BE2C (cell line): ENCODE data around the gene PCDHGA4.
"Not testable (repeated sequence)": the region's sequence is repeated elsewhere in the genome, so short reads cannot be mapped to it uniquely, and the experiment has no call there.

Source experiments
- DNase-seq: peaks from one replicate; pipeline ENCODE4 v3.0.0-alpha.2; 2020
- H3K27me3 ChIP-seq: fragments of 250-450 bp; sonication (Bioruptor Pico); 2 replicates; pipeline ENCODE4 v1.5.1; 2020; ENCODE audit warnings: mild to moderate bottlenecking
- H3K36me3 ChIP-seq: fragments of 250-450 bp; sonication (Bioruptor Pico); 2 replicates; pipeline ENCODE4 v1.5.1; 2020; ENCODE audit warnings: mild to moderate bottlenecking
- H3K4me1 ChIP-seq: fragments of 250-450 bp; sonication (Bioruptor Pico); 2 replicates; pipeline ENCODE4 v1.5.1; 2020
- H3K4me3 ChIP-seq: 2 replicates; pipeline ENCODE4 v1.5.1; 2011; ENCODE audit warnings: low read depth, low read length
- H3K9me3 ChIP-seq: fragments of 250-450 bp; sonication (Bioruptor Pico); 2 replicates; pipeline ENCODE4 v1.5.1; 2020
- TF ChIP-seq, protein P1 (sequence below): IDR thresholded peaks from 2 replicates; pipeline ENCODE4 v1.5.1; 2012; ENCODE audit warnings: mild to moderate bottlenecking, low read depth, low read length

Gene PCDHGA4

DNA sequence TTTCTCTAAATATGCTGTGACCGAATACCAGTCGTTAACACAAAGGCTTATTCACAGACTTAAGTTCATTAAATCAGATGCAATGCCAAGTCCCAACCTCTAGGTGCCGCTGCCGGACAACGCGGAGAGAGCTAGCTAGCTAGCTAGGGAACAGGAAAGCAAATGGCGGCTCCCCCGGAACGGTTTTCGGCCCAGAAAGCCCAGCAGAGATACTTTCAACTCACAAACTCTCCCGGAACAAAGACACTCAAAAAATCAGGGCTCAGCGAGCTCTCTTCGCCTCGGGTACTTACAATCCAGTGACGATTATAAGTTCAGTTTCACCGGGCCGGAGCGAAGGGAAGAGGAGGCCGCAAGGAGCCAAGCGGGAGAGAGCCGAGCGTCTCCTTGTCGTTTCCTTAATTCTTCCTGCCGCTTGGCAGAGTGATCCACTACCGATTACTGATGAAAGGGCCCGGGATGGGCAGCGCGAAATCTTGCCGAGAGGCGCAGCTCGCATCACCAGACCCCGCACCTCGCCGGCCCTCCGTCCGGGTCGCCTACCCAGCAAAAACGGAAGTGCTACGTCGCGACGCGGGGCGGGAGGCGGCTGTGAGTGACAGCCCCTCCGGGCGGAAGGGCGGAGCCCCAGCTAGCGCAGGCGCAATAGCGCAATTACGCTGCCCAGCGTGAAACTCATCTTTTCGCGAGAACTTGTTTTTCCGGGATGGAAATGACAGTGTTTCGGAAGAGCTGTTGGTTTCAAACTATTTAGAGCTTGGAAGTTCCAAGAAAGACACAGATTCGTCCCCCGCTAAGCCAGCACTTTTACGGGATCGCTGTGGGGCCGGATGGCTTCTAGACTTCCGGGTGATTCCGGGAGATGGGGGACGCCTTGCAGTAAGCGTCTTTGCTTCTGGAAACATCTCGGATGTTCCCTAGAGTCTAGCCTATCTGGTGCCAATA is 34.3 kb upstream of the PCDHGA4 start, which contains the start of gene TAF7:
Gene TAF7, minus strand, starts transcription at position 560 of the 945 bp plus-strand sequence. CDS start 740 bp downstream, outside the sequence.
- DNase-seq: peak; percentile 96
- Histone ChIP-seq H3K36me3 (peaks cover 45% of the 10 kb centered on the region), H3K4me1 (no peaks in the 10 kb centered on the region), H3K4me3 (peak within 1 kb of the TSS; percentile 100), H3K27me3 (no peaks in the 10 kb centered on the region), H3K9me3 (peaks cover 11% of the 10 kb centered on the region)
- TF ChIP-seq, protein P1, sequence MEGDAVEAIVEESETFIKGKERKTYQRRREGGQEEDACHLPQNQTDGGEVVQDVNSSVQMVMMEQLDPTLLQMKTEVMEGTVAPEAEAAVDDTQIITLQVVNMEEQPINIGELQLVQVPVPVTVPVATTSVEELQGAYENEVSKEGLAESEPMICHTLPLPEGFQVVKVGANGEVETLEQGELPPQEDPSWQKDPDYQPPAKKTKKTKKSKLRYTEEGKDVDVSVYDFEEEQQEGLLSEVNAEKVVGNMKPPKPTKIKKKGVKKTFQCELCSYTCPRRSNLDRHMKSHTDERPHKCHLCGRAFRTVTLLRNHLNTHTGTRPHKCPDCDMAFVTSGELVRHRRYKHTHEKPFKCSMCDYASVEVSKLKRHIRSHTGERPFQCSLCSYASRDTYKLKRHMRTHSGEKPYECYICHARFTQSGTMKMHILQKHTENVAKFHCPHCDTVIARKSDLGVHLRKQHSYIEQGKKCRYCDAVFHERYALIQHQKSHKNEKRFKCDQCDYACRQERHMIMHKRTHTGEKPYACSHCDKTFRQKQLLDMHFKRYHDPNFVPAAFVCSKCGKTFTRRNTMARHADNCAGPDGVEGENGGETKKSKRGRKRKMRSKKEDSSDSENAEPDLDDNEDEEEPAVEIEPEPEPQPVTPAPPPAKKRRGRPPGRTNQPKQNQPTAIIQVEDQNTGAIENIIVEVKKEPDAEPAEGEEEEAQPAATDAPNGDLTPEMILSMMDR: peak; percentile 93

DNA sequence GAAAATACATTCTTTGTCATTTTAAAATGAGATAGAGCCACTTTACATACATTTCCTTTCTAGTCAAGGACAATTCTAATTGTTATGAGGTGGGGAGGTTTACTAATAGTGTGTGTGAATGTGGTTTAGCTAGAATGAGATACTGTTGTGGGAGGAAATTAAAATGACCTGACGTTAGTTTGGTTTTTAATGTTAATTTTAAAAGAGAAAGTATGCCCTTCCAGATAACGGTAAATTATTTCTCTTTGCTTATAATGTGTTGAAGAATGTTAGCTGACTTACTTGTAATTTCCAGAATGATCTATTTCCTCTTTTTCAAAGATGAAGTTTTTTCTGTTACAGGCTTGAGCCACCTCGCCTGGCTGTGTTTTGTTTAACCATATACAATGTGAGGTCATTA is 32.6 kb upstream of the PCDHGA4 start:
- no peaks in the 10 kb centered on the region for H3K4me1 ChIP-seq
- no peaks in the 10 kb centered on the region for H3K27me3 ChIP-seq
- peaks cover 28% of the 10 kb centered on the region for H3K36me3 ChIP-seq
- TF ChIP-seq, protein P1: no peak
- H3K4me3 ChIP-seq: no peak overlapping the region
- no peak for DNase-seq
- H3K9me3 ChIP-seq: peaks cover 11% of the 10 kb centered on the region

DNA sequence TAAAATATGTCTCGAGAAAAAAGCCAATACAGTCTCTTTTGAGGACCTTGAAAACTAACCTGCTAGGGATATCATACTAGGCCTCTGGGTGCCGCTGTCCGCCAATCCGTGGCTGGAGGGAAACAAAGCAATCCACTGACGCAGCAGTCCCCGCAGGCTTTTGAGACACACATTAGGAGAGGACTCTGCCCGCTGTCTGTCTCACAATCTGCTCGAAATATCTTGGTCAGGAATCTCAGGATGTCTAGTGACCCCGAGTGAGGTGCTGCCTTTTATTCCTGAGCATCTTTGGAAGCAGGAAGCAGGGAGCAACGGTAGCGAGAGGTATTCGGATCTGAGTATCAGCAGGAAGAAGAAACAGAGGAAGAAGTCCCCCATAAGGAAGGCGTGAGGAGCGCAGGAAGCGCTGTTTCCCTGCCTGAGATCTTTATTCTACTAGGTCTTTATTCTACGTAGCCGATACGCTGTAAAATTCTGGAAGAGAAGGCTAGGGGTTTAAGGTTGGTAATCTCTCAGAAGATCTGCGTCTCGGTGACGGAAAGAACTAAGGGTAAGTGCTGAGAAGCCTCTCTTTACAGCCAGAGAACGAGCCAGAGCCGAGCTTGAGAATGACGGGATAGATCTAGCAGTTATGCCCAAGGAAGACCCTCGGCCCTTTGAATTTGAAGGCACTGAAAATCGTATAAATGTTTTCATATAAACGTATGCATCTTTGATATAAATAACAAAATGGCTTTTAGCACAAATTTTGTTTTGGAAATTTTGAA is 28.6 kb upstream of the PCDHGA4 start:
- Histone ChIP-seq H3K4me1 (no peaks in the 10 kb centered on the region), H3K27me3 (no peaks in the 10 kb centered on the region), H3K4me3 (no peak overlapping the region), H3K36me3 (no peaks in the 10 kb centered on the region), H3K9me3 (no peaks in the 10 kb centered on the region)
- DNase-seq: peak; percentile 43
- TF ChIP-seq, protein P1: peak; percentile 42

DNA sequence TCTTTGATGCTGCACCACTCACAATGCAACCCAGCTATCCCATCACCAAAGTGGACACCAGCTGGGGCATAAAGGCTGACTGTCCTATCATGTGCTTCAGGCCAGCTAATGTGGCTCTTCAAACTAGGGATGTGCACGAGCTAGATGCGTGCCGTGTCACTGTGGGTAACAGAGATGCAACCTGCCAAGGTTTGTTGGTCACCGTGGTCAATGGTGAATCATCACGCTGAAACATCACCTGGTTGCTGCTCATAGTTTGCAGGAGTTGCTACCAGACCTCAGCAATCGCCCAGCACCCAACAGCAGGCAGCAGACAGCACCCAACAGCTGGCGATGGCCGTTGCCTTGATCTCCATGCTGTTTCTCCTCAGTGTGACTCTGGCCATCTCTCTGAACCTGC is 26.6 kb upstream of the PCDHGA4 start:
- H3K4me1 ChIP-seq: no peaks in the 10 kb centered on the region
- TF ChIP-seq, protein P1: no peak
- no peak for DNase-seq

DNA sequence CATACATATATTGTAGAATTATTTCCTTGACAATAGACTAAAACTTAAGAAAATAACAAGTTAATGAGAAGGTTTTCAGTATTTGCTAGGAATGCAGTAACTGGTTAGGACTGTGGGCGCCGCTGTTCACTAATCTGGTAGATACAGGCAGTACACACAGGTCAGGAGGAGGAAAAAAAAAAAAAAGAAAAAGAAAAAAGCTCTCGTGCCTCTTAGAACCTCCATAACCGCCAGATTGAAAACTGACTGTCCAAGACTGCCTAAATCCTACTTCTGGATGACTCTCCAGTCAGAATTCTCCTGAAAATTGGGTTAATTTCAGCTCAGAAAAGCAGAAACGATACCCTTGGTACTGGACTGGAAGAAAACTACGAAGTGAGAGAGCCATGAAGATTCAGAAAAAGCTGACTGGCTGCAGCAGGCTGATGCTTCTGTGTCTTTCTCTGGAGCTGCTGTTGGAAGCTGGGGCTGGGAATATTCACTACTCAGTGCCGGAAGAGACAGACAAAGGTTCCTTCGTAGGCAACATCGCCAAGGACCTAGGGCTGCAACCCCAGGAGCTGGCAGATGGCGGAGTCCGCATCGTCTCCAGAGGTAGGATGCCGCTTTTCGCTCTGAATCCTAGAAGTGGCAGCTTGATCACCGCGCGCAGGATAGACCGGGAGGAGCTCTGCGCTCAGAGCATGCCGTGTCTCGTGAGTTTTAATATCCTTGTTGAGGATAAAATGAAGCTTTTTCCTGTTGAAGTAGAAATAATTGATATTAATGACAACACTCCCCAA is 24.3 kb upstream of the PCDHGA4 start, which contains the start of gene PCDHGA1:
Gene PCDHGA1, plus strand, starts transcription at position 216 of the 782 bp plus-strand sequence.
- Histone ChIP-seq H3K4me1 (no peaks in the 10 kb centered on the region), H3K27me3 (no peaks in the 10 kb centered on the region), H3K36me3 (no peaks in the 10 kb centered on the region), H3K4me3 (peak within 1 kb of the TSS; percentile 66), H3K9me3 (no peaks in the 10 kb centered on the region)
- TF ChIP-seq, protein P1: peak; percentile 80
- DNase-seq: peak; percentile 78

More for the DNA sequence above, 26.6 kb upstream of the PCDHGA4 start:
- H3K27me3 ChIP-seq: no peaks in the 10 kb centered on the region
- H3K4me3 ChIP-seq: no peak overlapping the region
- H3K36me3 ChIP-seq: no peaks in the 10 kb centered on the region
- H3K9me3 ChIP-seq: no peaks in the 10 kb centered on the region

DNA sequence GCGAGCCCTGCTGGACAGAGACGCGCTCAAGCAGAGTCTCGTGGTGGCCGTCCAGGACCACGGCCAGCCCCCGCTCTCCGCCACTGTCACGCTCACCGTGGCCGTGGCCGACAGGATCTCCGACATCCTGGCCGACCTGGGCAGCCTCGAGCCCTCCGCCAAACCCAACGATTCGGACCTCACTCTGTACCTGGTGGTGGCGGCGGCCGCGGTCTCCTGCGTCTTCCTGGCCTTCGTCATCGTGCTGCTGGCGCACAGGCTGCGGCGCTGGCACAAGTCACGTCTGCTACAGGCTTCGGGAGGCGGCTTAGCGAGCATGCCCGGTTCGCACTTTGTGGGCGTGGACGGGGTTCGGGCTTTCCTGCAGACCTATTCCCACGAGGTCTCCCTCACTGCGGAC is 22.2 kb upstream of the PCDHGA4 start:
- H3K9me3 ChIP-seq: not testable (repeated sequence)

More for the DNA sequence above, 22.2 kb upstream of the PCDHGA4 start:
- not testable (repeated sequence) for H3K27me3 ChIP-seq, H3K4me3 ChIP-seq, H3K4me1 ChIP-seq, DNase-seq, H3K36me3 ChIP-seq
